ENCODE data around the gene BRF1. TPM values are rescaled to one million over a fixed set of nuclear protein-coding genes. Genes with fewer than 3 reads are reported as not detected.
A peak's percentile ranks its signal among the peaks of the same experiment; 100 is the strongest.

Gene BRF1
- total RNA-seq, 1 experiment from 2014 or later = 41.2 TPM

GRCh38 chr14:105348945-105349699 lies 48.3 kb upstream of the BRF1 start (continued):
- TF ChIP-seq REST (IDR thresholded peaks at IDR 0.05; ENCODE audit: low read depth) (no peak), FOSL1 (IDR thresholded peaks at IDR 0.05; ENCODE audit: low read depth) (no peak), POLR2A (IDR thresholded peaks at IDR 0.05; ENCODE audit: borderline replicate concordance, extremely low read depth, insufficient read depth, insufficient read length) (no peak), RAD21 (IDR thresholded peaks at IDR 0.05; ENCODE audit: low read depth) (no peak)

- H3K4me3 ChIP-seq (replicated peaks in 1 of 2; ENCODE audit: low read depth in 1 of 2, low read length in 2 of 2) = no peak overlapping the region
- DNase-seq (ENCODE audit: low read depth, low spot score) = no peak
- POLR2A ChIA-PET = no interaction called here
- intact Hi-C loops (cut with micrococcal nuclease) = no loop called here
- no peaks in the 10 kb centered on the region for H3K36me3 ChIP-seq (ENCODE audit: control insufficient read depth in 1 of 2, insufficient read depth in 2 of 2, low read length in 2 of 2)
- H3K9me2 ChIP-seq (ENCODE audit: insufficient read depth) = no peaks in the 10 kb centered on the region
- H3K27me3 ChIP-seq (ENCODE audit: insufficient read depth, low read length) = no peaks in the 10 kb centered on the region
- CTCF ChIA-PET = no interaction called here
- no peaks in the 10 kb centered on the region for H4K20me1 ChIP-seq (ENCODE audit: insufficient read depth)
- no peaks in the 10 kb centered on the region for H3K9me3 ChIP-seq (ENCODE audit: control insufficient read depth in 1 of 2, insufficient read depth in 1 of 2, low read depth in 1 of 2, low read length in 2 of 2)
- ATAC-seq = peak; percentile 46; the same call in 1 of the 2 replicates
- H3K79me2 ChIP-seq (ENCODE audit: insufficient read depth, low read length) = no peaks in the 10 kb centered on the region
- no peak overlapping the region for H3K27ac ChIP-seq (ENCODE audit: low read depth, low read length)
- RAD21 ChIA-PET (ENCODE audit: low non-redundant PET in 1 of 2, low total read pairs in 2 of 2, uncharacterized antibody in 2 of 2, unreplicated experiment in 2 of 2) = no interaction called here
- BruUV-seq (replicated peaks) = no TSS peak
- H2AFZ ChIP-seq (ENCODE audit: low read depth, low read length, poor library complexity, severe bottlenecking) = no peak overlapping the region
- no peak overlapping the region for H3K9ac ChIP-seq (ENCODE audit: low read length)
- no peak overlapping the region for H3K4me2 ChIP-seq (ENCODE audit: low read length)
- H3K4me1 ChIP-seq (ENCODE audit: control insufficient read depth in 1 of 2, insufficient read depth in 2 of 2, low read length in 2 of 2) = peaks cover 8 to 12% of the 10 kb centered on the region in 2 experiments; a peak in 2 of 4 replicates
- TF ChIP-seq RAD21 (IDR thresholded peaks at IDR 0.05; ENCODE audit: low read depth) = no peak
- TF ChIP-seq EZH2phosphoT487 (IDR thresholded peaks at IDR 0.05; ENCODE audit: borderline replicate concordance) = no peak
- TF ChIP-seq ZBTB33 (IDR thresholded peaks at IDR 0.05; ENCODE audit: extremely low read depth, insufficient replicate concordance, low read length) = no peak
- TF ChIP-seq SIN3A (IDR thresholded peaks at IDR 0.05; ENCODE audit: low read depth) = no peak
- TF ChIP-seq CEBPB (IDR thresholded peaks at IDR 0.05; ENCODE audit: low read depth) = no peak
- TF ChIP-seq YY1 (IDR thresholded peaks at IDR 0.05; ENCODE audit: extremely low read depth, insufficient replicate concordance, low read depth, low read length) = no peak
- no peak for TF ChIP-seq ELF1 (IDR thresholded peaks at IDR 0.05; ENCODE audit: borderline replicate concordance, low read depth)
- TF ChIP-seq ATF3 (IDR thresholded peaks at IDR 0.05) = no peak
- no peak for TF ChIP-seq POLR2AphosphoS5 (IDR thresholded peaks at IDR 0.05; ENCODE audit: low read depth, low read length)
- no peak for TF ChIP-seq MAX (IDR thresholded peaks at IDR 0.05)
- no peak for TF ChIP-seq SRF (IDR thresholded peaks at IDR 0.05; ENCODE audit: low read depth)
- no peak for TF ChIP-seq EGR1 (IDR thresholded peaks at IDR 0.05; ENCODE audit: low read depth)
- no peak for TF ChIP-seq FOSL1 (IDR thresholded peaks at IDR 0.05; ENCODE audit: low read depth)
- no peak for TF ChIP-seq POLR2A (IDR thresholded peaks at IDR 0.05; ENCODE audit: borderline replicate concordance, extremely low read depth, insufficient read depth, insufficient read length)
- TF ChIP-seq EZH2 (IDR thresholded peaks at IDR 0.05) = no peak
- TF ChIP-seq CBX3 (IDR thresholded peaks at IDR 0.05; ENCODE audit: low read depth) = no peak
- TF ChIP-seq ZFX (IDR thresholded peaks at IDR 0.05) = no peak
- TF ChIP-seq ZNF274 (IDR thresholded peaks at IDR 0.05; ENCODE audit: low read depth, low read length) = no peak
Observed at GRCh38 chr14:105348169-105348944, 47.6 kb upstream of the BRF1 start.

Measured in HCT116 (cell line).